GM19099 (cell line): ENCODE results near the gene CACNA1H.

Experiments
- POLR2A ChIP-seq: IDR thresholded peaks from 3 replicates; pipeline ENCODE4 v1.6.1; 2011; ENCODE audit warnings: low read depth; ENCODE audit not compliant: insufficient read length; ENCODE audit errors: extremely low read depth

Gene CACNA1H

DNA sequence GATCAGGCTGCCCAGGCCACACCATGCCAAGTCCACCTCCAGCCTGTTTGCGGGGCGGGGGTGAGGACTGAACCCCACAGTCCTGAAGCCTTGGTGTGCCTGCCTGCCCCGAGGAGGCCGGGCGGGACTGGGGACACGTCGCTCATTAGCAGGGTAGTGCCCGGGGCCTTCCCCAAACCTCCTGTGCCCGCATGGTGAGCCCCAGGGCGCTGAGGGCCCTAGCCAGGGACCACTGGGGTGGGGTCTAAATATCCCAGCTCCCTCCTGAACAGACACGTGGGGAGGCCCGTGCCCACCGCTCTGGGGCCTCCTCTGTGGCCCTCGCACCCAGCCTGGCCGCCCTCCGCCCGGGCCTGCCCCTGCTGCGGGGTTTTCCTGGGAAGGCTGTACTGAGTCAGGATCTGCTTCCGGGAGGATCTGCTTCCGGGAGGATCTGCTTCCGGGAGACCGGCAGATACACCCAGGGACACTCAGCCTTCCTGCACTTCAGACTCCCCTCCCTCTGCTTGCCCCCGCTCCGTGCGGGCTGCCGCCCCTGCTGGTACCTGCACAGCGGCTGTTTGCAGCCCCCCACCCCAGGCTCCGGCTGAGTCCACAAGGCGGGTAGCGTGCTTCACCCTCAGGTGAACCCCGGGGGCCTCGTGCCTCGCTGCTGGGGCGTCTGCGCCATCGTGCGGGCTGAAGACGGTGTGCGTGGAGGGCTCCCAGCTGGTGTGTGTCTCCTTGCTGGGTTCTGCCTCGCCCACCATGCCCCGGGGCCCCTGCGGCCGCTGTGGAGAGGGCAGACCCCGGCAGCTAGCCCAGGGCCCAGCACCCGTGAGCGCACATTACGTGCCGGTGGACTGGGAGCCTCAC is 23.6 kb upstream of the CACNA1H start:
- TF ChIP-seq POLR2A: no peak

DNA sequence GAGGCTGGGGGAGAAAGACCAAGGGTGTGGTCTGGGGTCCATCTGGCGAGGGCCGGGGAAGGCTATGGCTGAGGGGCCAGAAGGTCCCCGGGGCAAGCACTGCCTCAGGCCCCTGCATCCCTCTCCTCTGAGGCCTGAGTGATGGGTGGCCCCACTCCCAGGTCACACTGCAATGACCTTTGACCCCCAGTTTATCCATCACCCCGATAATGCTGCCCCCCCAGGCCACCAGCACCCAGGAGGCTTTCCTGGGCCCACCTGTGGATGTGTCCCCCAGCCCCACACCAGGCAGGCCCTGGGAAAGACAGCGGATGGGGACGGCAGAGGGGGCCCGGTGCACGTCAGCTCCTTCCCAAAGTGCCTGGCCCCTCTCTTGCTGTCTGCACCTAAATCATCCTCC is 22.5 kb upstream of the CACNA1H start:
- no peak for TF ChIP-seq POLR2A

DNA sequence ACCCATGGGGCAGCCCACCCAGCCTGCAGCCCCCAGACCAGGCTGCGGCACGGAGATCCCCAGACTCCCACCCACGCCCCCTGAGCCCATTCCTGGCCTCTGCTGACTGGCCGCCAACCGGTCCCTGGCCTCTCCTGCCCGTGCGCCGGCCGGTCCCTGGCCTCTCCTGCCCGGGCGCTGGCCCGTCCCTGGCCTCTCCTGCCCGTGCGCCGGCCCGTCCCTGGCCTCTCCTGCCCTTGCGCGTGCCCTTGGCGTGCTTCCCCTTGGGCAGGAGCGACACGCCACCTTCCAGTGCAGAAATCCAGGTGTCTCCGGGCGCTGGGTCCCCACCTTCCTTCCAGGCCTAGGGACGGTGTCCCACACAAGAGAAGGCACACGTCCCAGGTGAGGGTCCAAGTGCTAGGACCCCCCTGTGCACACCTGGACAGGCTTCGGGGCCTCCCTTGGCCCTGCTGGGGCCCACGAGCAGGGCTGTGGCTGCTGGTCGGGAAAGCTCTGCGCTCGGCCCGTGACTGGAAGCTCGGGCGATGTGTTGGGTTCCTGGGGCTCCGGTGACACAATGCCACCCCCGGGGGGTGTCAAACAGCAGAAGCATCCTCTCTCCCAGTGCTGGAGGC is 21.4 kb upstream of the CACNA1H start:
- TF ChIP-seq POLR2A: no peak

DNA sequence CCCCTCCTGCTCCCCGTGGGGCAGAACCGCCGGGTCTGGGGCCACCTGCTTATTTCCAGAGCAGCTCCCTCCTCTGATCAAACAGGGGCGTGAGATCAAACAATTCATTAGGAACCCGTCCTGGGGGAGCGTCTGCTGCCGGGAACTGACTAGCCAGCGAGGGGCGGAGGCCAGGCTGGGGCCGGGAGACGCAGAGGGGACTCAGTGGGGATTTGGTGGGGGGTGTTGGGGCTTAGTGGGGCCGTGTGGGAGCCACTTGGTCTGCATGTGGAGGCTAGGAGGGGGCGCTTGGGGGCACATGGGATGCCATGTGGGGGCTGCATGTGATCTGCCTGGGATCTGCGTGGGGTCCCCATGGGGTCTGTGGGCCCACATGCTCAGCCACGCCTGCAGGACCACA is 20.5 kb upstream of the CACNA1H start:
- no peak for TF ChIP-seq POLR2A

DNA sequence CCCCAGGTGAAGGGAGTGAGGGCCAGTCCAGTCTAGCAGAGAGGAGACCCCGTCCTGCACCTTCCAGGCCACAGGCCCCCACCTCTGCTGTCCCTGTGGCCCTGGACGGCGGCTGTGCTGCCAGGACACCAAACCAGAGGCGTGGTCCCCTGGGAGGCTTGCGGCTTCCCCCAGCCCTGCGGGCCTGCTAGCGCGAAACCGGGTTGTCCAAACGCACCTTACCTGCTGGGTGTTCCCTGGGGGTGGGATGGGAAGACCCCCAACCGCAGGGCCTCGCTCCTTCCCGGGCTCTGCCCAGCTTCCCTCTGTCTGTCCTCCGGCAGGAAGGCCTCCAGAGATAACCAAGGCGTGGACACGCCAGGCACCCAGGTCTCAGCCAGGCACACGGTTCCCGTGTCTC is 19.6 kb upstream of the CACNA1H start:
- TF ChIP-seq POLR2A: no peak

DNA sequence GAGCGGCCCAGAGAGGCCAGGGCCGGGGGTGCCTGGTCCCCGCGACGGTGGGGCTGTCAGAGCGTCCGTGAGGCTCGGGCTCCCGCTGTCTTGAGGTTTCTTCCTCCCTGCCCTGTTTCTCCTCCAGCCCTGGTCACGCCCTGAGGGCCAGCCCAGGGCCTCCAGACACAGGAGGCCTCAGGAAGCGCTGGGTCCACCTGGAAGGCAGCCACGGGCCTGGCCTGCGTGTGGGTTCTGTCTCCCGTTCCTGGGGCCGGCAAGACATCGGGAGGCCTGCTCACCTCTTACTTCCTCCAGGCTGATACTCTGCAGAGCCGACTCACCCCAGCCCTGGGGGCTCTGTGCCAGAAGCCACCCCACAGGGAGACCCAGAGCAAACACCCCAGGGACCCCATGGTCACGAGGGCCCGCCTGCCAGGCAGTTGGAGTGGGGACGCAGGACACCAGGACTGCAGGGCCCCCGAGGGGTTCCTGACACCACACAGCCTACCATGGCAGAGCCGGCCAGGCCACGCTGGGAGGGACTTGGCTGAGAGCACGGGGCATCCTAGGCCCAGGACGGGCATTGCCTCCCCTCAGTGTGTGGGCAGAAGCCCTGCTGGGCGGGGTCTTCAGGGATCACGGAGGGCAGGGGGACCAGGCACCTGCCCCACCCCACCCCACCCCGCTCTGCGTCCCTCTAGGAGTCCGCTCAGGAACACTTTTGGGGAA is 18.9 kb upstream of the CACNA1H start:
- TF ChIP-seq POLR2A: no peak

DNA sequence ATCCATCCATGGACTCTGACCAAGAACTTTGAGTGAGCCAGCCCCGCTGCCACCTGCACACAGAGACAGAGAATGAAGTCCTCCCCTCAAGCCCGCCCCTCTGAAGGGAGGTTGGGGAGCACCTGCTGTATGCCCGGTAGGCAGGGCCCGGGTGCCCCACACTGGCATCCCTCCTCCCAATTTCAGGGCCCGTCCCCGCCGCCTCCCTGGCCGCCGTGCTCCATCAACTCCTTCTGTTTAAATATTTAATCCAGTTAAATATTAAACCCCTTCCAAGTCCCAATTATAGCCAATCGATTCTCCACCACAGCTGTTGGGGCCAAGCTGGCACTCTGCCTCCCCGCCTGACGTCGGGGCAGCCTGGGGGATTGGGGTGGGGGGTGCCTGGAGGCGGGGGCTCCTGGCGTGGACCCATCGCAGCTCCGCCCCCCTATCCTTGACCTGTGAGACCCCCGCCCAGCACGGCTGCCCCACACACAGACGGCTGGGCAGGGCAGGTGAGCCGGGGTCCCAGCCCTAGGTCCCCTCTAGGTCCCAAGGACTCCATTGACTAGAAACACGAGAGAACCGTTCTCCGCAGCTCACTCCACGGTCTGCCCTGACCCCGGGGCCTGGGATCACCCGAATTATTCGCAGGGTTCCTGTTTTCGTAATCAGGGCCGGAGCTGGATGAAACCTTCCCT is 18.0 kb upstream of the CACNA1H start:
- no peak for TF ChIP-seq POLR2A

DNA sequence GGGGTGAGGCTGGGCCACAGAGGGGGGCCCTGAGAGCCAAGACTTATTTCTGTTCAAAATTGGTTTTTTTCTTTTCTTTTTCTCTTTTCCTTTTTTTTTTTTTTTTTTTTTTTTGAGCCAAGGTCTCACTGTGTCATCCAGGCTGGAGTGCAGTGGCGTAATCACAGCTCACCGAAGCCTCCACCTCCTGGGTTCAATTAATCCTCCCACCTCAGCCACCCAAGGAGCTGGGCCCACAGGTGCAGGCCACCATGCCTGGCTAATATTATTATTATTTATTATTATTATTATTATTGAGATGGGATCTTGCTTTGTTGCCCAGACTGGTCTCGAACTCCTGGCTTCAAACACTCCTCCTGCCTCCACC is 17.5 kb upstream of the CACNA1H start:
- no peak for TF ChIP-seq POLR2A

DNA sequence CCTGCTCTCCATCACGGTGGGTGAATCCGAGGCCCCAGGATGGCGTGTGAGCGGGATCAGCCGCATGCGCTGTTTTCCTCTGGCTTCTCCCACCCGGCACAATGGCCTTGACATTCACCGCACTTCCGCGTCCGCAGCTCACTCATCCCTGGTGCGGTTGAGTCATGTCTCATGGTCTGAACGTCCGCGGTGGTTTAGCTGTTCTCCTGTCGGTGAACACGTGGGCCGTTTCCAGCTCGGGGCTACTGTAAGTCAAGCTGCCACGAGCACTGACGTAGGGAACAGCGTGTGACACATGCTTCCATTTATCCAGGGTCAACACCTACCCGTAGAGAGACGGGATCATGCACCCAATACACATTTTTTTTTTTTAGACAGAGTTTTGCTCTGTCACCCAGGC is 15.3 kb upstream of the CACNA1H start:
- TF ChIP-seq POLR2A: no peak

DNA sequence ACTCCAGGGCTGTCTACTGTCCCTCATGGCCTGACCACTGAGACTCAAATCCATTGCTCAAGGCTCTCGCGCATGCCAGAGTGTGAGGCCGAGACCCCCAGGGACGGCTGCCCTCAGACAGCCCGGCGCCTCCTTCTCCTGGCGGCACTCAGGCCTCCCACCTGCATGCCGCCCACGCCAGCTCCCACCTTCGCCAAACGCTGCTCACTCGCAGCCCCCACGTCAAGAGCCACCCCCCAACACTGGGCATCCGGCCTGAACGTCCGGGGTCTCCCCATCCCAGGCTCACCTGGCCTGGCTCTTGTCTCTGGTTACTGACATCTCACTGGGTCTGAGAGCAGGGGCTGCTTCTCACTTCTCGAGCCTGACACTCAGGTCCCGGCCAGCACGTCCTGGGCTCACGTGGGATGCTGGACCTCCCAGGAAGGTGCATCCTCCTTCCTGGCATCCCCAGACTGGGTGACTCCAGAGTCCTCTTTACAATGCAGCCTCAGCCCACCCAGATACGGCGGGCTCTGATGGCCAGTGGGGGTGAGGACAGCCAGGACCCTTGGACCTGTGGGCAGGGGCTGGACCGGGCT is 12.2 kb upstream of the CACNA1H start:
- TF ChIP-seq POLR2A: no peak

DNA sequence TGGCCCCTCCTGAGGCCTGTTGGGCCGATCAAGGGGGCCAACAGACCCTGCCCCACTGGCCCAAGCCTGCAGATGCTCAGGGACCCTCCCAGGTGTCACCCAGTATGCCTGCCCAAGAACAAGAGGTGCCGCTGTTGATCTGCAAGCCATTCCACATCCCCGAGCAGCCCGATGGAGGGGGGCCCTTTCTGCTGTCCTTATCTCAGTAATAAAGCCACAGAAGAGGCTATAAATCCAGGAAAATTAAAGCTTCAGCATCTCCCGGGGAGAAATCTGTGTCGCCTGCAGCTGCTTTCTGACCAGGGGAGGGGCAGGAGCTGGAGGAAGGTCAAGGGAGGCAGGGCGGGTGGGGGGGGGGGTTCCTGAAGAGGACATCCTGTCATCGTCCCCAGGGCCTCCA is 11.7 kb upstream of the CACNA1H start:
- TF ChIP-seq POLR2A: no peak

DNA sequence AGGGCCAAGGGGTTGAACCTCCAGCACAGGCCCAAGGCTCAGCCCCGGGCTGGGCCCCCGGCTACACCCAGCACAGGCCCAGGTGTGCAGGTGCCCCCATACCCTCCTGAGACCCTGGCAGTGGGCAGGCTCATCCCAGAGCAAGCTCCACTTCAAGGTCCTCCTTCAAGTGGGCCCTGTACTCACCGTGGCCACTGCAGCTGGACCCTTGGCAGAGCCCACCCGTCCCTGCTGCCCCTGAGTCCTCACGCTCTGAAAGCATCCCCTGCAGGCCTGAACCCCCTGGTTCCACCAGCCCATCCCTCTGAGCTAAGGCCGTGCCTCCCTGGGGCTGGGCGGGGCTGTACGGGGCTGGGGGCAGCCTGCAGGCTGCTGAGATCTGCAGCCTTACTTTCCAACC is 11.2 kb upstream of the CACNA1H start:
- no peak for TF ChIP-seq POLR2A

DNA sequence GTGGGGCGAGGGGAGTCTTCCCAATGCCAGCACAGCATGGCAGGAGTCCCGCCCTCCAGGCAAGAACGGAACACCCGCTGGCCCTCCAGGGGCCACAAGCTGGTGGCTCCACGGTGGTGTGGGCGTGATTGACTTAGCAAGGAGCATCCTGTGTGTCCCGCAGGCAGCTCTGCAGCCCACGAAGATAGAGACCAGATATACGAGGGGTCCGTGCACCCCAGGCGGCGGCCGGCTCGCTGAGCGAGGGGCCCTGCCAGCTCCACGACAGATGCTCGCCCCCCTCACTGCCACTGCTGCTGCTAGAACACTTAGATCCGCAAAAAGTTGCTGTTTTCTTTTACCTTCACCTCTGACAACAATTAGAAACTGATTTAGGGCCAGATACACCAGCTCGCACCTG is 10.0 kb upstream of the CACNA1H start:
- no peak for TF ChIP-seq POLR2A

DNA sequence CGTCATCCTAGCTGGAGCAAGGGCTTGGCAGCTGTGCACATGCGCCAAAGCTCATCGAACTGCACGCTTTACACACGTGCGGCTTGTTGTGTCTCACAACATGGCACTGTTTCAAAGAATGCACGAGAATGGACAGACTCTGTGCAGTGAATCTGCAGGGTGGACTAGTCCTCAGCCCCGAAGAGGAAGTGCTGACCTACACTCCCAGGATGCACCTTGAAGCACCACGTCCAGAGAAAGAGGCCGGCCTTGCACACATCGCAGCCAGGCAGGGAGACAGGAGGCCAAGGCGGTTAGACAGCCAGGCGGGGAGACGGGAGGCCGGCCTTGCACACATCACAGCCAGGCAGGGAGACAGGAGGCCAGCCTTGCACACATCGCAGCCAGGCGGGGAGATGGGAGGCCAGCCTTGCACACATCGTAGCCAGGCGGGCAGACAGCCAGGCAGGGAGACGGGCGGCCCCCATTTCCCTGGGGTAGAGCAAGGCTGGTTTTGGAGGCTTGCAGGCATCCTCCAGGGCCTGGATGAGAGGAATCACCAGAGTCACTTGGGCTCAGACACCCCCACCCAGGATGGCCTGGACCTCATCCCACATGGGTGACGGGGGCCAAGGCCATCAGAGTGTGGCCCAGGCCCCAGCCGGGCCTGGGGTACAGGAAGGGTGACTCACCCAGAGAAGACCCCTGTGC is 9.0 kb upstream of the CACNA1H start:
- TF ChIP-seq POLR2A: no peak
